Stomach (tissue), 19 donors: ENCODE results near the gene RPS6KA2. TPM values are rescaled to one million over a fixed set of nuclear protein-coding genes. Genes with fewer than 3 reads are reported as not detected.
A peak's percentile ranks its signal among the peaks of the same experiment; 100 is the strongest.

ENCODE experiments used
- DNase-seq, 2 donors: peaks; one replicate each; pipeline versions ENCODE4 v3.0.0 to v3.0.0-alpha.2; 2013 to 2019
- H3K27ac ChIP-seq, 5 donors: fragments of 200-600 bp in 4 of 5; sonication (generic) in 4 of 5; one replicate each; pipeline ENCODE4 v1.5.1; 2013 to 2019; ENCODE audit warnings: mild to moderate bottlenecking in 1 of 5, moderate library complexity in 1 of 5
- H3K27me3 ChIP-seq, 3 donors: fragments of 200-600 bp; sonication (generic); one replicate each; pipeline ENCODE4 v1.5.1; 2017 to 2019; ENCODE audit warnings: mixed run types in 1 of 3
- H3K36me3 ChIP-seq, 4 donors: fragments of 200-600 bp; sonication (generic); 1 replicate in 3 of 4; 2 replicates in 1 of 4; pipeline ENCODE4 v1.5.1; 2016 to 2019
- H3K4me1 ChIP-seq, 4 donors: fragments of 200-600 bp; sonication (generic); one replicate each; pipeline ENCODE4 v1.5.1; 2016 to 2019
- H3K4me3 ChIP-seq, 4 donors: fragments of 200-600 bp; sonication (generic) in 3 of 4; one replicate each; pipeline ENCODE4 v1.5.1; 2016 to 2019; ENCODE audit warnings: mild to moderate bottlenecking in 1 of 4
- H3K9me3 ChIP-seq, 4 donors: fragments of 200-600 bp; sonication (generic); one replicate each; pipeline ENCODE4 v1.5.1; 2016 to 2019
- EP300 ChIP-seq: sonication (generic); formaldehyde crosslinking; IDR thresholded peaks from one replicate; pipeline ENCODE4 v1.6.1; 2017; ENCODE audit warnings: antibody characterized with exemption
- POLR2A ChIP-seq, 4 donors: fragments of 450-650 bp; IDR thresholded peaks; one replicate each; pipeline ENCODE4 v1.6.1; 2016; ENCODE audit warnings: antibody characterized with exemption in 4 of 4, control low read depth in 2 of 4, mild to moderate bottlenecking in 1 of 4, moderate library complexity in 1 of 4
- POLR2AphosphoS5 ChIP-seq, 3 donors: sonication (generic); formaldehyde crosslinking; IDR thresholded peaks; one replicate each; pipeline ENCODE4 v1.6.1; 2016; ENCODE audit warnings: antibody characterized with exemption in 3 of 3
- WGBS, 5 donors: extraction: QIAGEN DNeasy Blood & Tissue Kit in 3 of 5; methylation state at CpG; one replicate each; pipeline versions ENCODE4 v1.1.5 to v1.1.7; 2013 to 2018; 5-methylcytosine and 5-hydroxymethylcytosine counted together
- intact Hi-C: fragments of 100-400 bp; cut with DNase I; formaldehyde crosslinking; loops from one replicate; pipeline ENCODE4 v1.15.1; 2023; ENCODE audit warnings: low total_unique reads
- long read RNA-seq, 10 donors: transcript quantifications; one replicate each; lab custom pipeline, GENCODE V29; 2026
- polyA plus RNA-seq, 3 donors: library from polyadenylated mRNA; stranded (reverse); fragments of 200-250 nt; gene quantifications; one replicate each; pipeline ENCODE4 v1.2.3, GENCODE V29; 2013
- total RNA-seq, 5 donors: library from RNA; depleted of rRNA; stranded (reverse); fragments of >200 nt; gene quantifications; one replicate each; pipeline versions ENCODE4 v1.1.0 to v1.2.3, GENCODE V29; 2014 to 2016
- TF ChIP-seq, protein P1 (sequence below), 7 experiments: fragments of 450-650 bp in 4 of 7; fragments of 200-600 bp in 3 of 7; sonication (generic) in 3 of 7; IDR thresholded peaks; one replicate each; pipeline ENCODE4 v1.5.1; 2016 to 2019; ENCODE audit warnings: antibody characterized with exemption in 7 of 7, control low read depth in 2 of 7, mild to moderate bottlenecking in 1 of 7
- donor health status: healthy with polysubstance abuse.
- donor health status: Bipolar disorder and iron deficiency.
- donor health status: healthy.

The RPS6KA2 gene
- 100 to 1,000 TPM in 1 of 5 donors, 10 to 100 TPM in 4; 35.1 to 150 (median 85.2) TPM for total RNA-seq
- polyA plus RNA-seq = 10 to 100 TPM; 10.9 to 60.2 (median 58.0) TPM
- long read RNA-seq, donor 1, full-length matches to known transcripts = 1 of 1 reads
- long read RNA-seq, donor 1, partial matches to known transcripts = 0 of 1 reads
- long read RNA-seq, donor 1, other reads (novel, unspliced or antisense) = 0 of 1 reads
- long read RNA-seq, donor 2, full-length matches to known transcripts = 2 of 2 reads
- long read RNA-seq, donor 2, partial matches to known transcripts = 0 of 2 reads
- long read RNA-seq, donor 2, other reads (novel, unspliced or antisense) = 0 of 2 reads
- long read RNA-seq, donor 3 = 0 reads
- long read RNA-seq, donor 4 = 0 reads
- long read RNA-seq, donor 5, full-length matches to known transcripts = 2 of 2 reads
- long read RNA-seq, donor 5, partial matches to known transcripts = 0 of 2 reads
- long read RNA-seq, donor 5, other reads (novel, unspliced or antisense) = 0 of 2 reads
- long read RNA-seq, donor 6, full-length matches to known transcripts = 2 of 2 reads
- long read RNA-seq, donor 6, partial matches to known transcripts = 0 of 2 reads
- long read RNA-seq, donor 6, other reads (novel, unspliced or antisense) = 0 of 2 reads
- long read RNA-seq, donor 7, full-length matches to known transcripts = 3 of 3 reads
- long read RNA-seq, donor 7, partial matches to known transcripts = 0 of 3 reads
- long read RNA-seq, donor 7, other reads (novel, unspliced or antisense) = 0 of 3 reads
- long read RNA-seq, donor 8, full-length matches to known transcripts = 1 of 1 reads
- long read RNA-seq, donor 8, partial matches to known transcripts = 0 of 1 reads
- long read RNA-seq, donor 8, other reads (novel, unspliced or antisense) = 0 of 1 reads
- long read RNA-seq, donor 9 = 0 reads
- long read RNA-seq, donor 10, full-length matches to known transcripts = 1 of 1 reads
- long read RNA-seq, donor 10, partial matches to known transcripts = 0 of 1 reads
- long read RNA-seq, donor 10, other reads (novel, unspliced or antisense) = 0 of 1 reads

DNA sequence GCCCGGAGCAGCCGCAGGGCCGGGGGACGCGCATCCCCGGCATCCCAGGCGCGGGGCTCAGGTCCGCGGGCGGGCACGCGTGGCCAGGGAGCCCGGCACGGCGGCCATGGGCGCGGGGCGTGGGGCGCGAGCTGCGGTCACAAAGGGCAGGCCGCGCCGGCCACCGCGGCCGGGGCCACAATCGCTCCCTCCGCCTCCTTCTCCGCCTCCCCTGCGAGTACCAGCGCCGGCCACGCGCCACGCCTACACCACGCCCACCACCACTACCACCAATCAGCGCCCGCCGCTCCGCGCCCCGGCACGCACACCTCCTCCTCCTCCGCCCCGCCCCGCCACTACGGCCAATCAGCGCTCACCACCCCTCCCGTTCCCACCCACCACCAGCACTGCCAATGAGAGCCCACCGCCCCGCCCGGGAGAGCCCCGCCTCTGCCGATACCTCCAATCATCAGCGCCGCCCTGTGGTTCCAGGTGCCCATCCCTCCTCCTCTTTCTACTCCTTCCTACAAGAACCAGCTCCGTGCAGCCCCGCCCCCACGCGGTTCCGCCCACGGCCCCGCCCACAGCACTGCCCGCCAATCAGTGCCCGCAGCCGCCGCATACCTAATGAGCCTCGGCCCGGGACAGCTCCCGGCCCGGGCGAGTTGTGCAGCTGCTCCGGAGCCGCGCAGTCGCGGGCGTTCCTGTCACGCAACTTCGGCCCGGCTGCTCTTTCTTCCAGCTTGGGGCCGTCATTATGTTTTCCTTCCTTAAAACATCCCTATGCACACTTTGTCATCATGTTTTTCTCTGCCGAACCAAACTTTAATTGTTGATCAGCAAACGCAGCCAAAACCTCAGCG, at the start of gene RPS6KA2:
Gene RPS6KA2, minus strand, starts transcription at position 219 of the 842 bp plus-strand sequence. CDS start 232 bp downstream, outside the sequence.
- H3K27ac ChIP-seq = peak within 1 kb of the TSS; percentile 90 to 96 (median 93)
- 0 to 1% (median 0%) methylated on average over 34 to 87 of the region's 87 CpGs for WGBS, 5 donors

DNA sequence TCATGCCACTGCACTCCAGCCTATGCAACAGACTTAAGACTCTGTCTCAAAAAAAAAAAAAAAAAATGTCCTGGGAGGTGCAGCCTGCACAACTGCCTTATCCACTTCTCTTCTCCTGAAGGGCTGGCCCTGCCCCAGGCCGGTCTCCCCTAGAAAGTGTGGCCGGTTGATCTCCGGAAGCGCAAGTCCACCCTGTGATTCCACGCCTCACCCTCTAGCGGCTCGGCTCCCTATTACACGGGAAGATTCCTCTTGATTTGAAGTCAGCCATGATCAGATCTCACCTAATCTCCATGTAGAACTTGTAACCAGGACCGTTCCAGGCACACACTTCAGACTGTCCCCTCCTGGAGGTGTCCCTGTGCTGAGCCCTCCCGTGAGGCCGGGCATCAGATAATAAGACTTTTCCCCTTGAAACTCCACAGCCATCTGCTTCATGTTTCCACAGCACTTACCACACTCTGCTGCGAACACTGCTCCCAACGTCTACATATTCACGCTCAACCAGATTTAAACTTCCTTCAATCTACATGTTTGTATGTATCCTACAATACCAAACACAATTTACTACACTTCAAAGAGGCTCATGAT, 49.3 kb upstream of the RPS6KA2 start:
- 91 to 96% (median 94%) methylated on average over 14 of the region's 14 CpGs for WGBS, 5 donors
- no peak for DNase-seq
- TF ChIP-seq POLR2AphosphoS5 (IDR thresholded peaks at IDR 0.05) (no peak), EP300 (no peak), POLR2A (IDR thresholded peaks at IDR 0.05) (no peak)
- TF ChIP-seq, protein P1, sequence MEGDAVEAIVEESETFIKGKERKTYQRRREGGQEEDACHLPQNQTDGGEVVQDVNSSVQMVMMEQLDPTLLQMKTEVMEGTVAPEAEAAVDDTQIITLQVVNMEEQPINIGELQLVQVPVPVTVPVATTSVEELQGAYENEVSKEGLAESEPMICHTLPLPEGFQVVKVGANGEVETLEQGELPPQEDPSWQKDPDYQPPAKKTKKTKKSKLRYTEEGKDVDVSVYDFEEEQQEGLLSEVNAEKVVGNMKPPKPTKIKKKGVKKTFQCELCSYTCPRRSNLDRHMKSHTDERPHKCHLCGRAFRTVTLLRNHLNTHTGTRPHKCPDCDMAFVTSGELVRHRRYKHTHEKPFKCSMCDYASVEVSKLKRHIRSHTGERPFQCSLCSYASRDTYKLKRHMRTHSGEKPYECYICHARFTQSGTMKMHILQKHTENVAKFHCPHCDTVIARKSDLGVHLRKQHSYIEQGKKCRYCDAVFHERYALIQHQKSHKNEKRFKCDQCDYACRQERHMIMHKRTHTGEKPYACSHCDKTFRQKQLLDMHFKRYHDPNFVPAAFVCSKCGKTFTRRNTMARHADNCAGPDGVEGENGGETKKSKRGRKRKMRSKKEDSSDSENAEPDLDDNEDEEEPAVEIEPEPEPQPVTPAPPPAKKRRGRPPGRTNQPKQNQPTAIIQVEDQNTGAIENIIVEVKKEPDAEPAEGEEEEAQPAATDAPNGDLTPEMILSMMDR (IDR thresholded peaks at IDR 0.05) = no peak
- intact Hi-C loops = no loop called here
- peaks cover 0 to 43% (median 14%) of the 10 kb centered on the region in 4 donors for H3K4me1 ChIP-seq
- H3K9me3 ChIP-seq = no peaks in the 10 kb centered on the region
- H3K4me3 ChIP-seq = no peak overlapping the region
- H3K27ac ChIP-seq = no peak overlapping the region
- no peaks in the 10 kb centered on the region for H3K36me3 ChIP-seq
- H3K27me3 ChIP-seq = peaks cover 0 to 21% (median 12%) of the 10 kb centered on the region in 3 donors

More for the DNA sequence above, at the start of gene RPS6KA2:
- TF ChIP-seq EP300 (no peak), POLR2A (IDR thresholded peaks at IDR 0.05) (peak in 2 of 4 donors; percentile 47 to 70), POLR2AphosphoS5 (IDR thresholded peaks at IDR 0.05) (peak; percentile 75 to 90 (median 90))
- TF ChIP-seq, protein P1 (IDR thresholded peaks at IDR 0.05) = peak in 2 of 7 experiments; percentile 6 to 22
- Histone ChIP-seq H3K9me3 (no peaks in the 10 kb centered on the region), H3K27me3 (no peaks in the 10 kb centered on the region), H3K4me1 (peaks cover 32 to 56% (median 41%) of the 10 kb centered on the region in 4 donors), H3K4me3 (peak within 1 kb of the TSS; percentile 64 to 92 (median 82)), H3K36me3 (no peaks in the 10 kb centered on the region)
- DNase-seq = peak; percentile 100
- intact Hi-C loops = no loop called here

DNA sequence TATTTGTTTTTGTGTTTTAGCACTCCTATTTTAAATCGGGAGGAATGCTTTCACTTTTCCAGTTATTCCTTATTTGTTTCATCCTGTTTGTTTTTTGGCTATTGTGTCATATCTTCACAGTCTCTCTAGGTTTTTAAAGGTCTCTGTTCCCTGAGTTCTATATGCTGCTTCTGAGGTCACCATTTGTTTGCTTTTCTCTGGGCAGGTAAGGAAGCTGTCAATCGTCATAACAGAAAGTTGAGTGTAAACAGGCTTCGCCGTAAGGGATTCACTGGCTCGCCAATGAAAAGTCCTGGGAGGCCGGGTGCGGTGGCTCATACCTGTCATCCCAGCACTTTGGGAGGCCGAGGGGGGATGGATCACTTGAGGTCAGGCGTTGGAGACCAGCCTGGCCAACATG, 48.7 kb upstream of the RPS6KA2 start:
- intact Hi-C loops = no loop called here
- no peak overlapping the region for H3K27ac ChIP-seq
- no peak overlapping the region for H3K4me3 ChIP-seq
- WGBS, 5 donors = 60 to 77% (median 63%) methylated on average over 9 of the region's 9 CpGs
- peaks cover 0 to 45% (median 14%) of the 10 kb centered on the region in 4 donors for H3K4me1 ChIP-seq
- H3K9me3 ChIP-seq = no peaks in the 10 kb centered on the region
- DNase-seq = peak in 1 of 2 donors; percentile 51
- H3K36me3 ChIP-seq = no peaks in the 10 kb centered on the region
- peaks cover 0 to 23% (median 12%) of the 10 kb centered on the region in 3 donors for H3K27me3 ChIP-seq
- TF ChIP-seq, protein P1 (IDR thresholded peaks at IDR 0.05) = no peak
- no peak for TF ChIP-seq POLR2AphosphoS5 (IDR thresholded peaks at IDR 0.05)
- TF ChIP-seq POLR2A (IDR thresholded peaks at IDR 0.05) = no peak
- no peak for TF ChIP-seq EP300
